Fibroblast of villous mesenchyme (primary cell): ENCODE data around the gene SH3YL1. TPM values are rescaled to one million over a fixed set of nuclear protein-coding genes. Genes with fewer than 3 reads are reported as not detected.

Experiments used
- DNase-seq: peaks from one replicate; pipeline ENCODE4 v3.0.0-alpha.2; 2010; ENCODE audit warnings: low read depth
- H3K4me3 ChIP-seq: 2 replicates; pipeline ENCODE4 v1.5.1; 2011; ENCODE audit warnings: low read depth, mild to moderate bottlenecking, low read length
- CTCF ChIP-seq: IDR thresholded peaks from 2 replicates; pipeline ENCODE4 v1.5.1; 2012; ENCODE audit warnings: low read depth, mild to moderate bottlenecking, low read length; ENCODE audit not compliant: insufficient read depth
- total RNA-seq: library from RNA; depleted of rRNA; stranded (reverse); fragments of >200 nt; gene quantifications from 2 replicates; pipeline ENCODE4 v1.2.3, GENCODE V29; 2012

The SH3YL1 gene
- total RNA-seq, 1 donor, result 35.4 TPM

GRCh38 chr2:286774-287392 is 23.1 kb upstream of the SH3YL1 start:
- TF ChIP-seq CTCF, result no peak
- peak; percentile 14 for DNase-seq
- H3K4me3 ChIP-seq, result peak overlapping the region; percentile 18

- no peak for TF ChIP-seq CTCF
- no peak for DNase-seq
- H3K4me3 ChIP-seq, result no peak overlapping the region
Measured at GRCh38 chr2:286035-286434, 22.2 kb upstream of the SH3YL1 start.

- TF ChIP-seq CTCF, result no peak
- no peak overlapping the region for H3K4me3 ChIP-seq
- DNase-seq, result peak; percentile 49
Measured at GRCh38 chr2:285531-285930, 21.7 kb upstream of the SH3YL1 start.

- DNase-seq, result no peak
Measured at GRCh38 chr2:284896-285492, 21.2 kb upstream of the SH3YL1 start.

GRCh38 chr2:283996-284794 is 20.4 kb upstream of the SH3YL1 start:
- H3K4me3 ChIP-seq, result no peak overlapping the region
- DNase-seq, result no peak
- TF ChIP-seq CTCF, result no peak

More at GRCh38 chr2:284896-285492, 21.2 kb upstream of the SH3YL1 start:
- no peak for TF ChIP-seq CTCF
- H3K4me3 ChIP-seq, result no peak overlapping the region

- DNase-seq, result no peak
- no peak for TF ChIP-seq CTCF
- H3K4me3 ChIP-seq, result no peak overlapping the region
Measured at GRCh38 chr2:282371-283263, 18.8 kb upstream of the SH3YL1 start.
